ENCODE measurements around the gene AK1.

AK1 gene

GRCh38 chr9:127832248-127832647 is 45.2 kb downstream of the AK1 start:
- Histone ChIP-seq H3K27me3 (ENCODE audit: insufficient read depth, low read length) (peaks cover 5% of the 10 kb centered on the region; the same call in 1 of the 2 replicates), H3F3A (ENCODE audit: insufficient read depth, low read length) (no peaks in the 10 kb centered on the region; the same call in 1 of the 2 replicates), H3K4me1 (ENCODE audit: insufficient read depth, low read length, severe bottlenecking) (peaks cover 4% of the 10 kb centered on the region), H3K9me2 (ENCODE audit: low read depth, low read length) (no peaks in the 10 kb centered on the region), H3K79me2 (ENCODE audit: insufficient read depth, low read length) (no peaks in the 10 kb centered on the region), H4K20me1 (ENCODE audit: insufficient read depth, low read length) (no peaks in the 10 kb centered on the region), H2AFZ (ENCODE audit: low read length) (no peak overlapping the region), H3K9ac (ENCODE audit: low read length) (no peak overlapping the region), H3K9me3 (ENCODE audit: low read length) (no peaks in the 10 kb centered on the region), H3K4me2 (ENCODE audit: low read length) (no peak overlapping the region), H3K27ac (ENCODE audit: low read depth, low read length, poor library complexity, severe bottlenecking) (no peak overlapping the region), H3K36me3 (ENCODE audit: insufficient read depth, low read length) (no peaks in the 10 kb centered on the region), H3K4me3 (ENCODE audit: low read depth, low read length, poor library complexity, severe bottlenecking) (no peak overlapping the region)
- TF ChIP-seq EZH2 (IDR thresholded peaks at IDR 0.05; ENCODE audit: borderline replicate concordance, low read length) (no peak), CTCF (IDR thresholded peaks at IDR 0.05; ENCODE audit: low read length) (no peak)

- no peaks in the 10 kb centered on the region for H3K9me2 ChIP-seq (ENCODE audit: low read depth, low read length)
- H3K27me3 ChIP-seq (ENCODE audit: insufficient read depth, low read length): no peaks in the 10 kb centered on the region
- TF ChIP-seq CTCF (IDR thresholded peaks at IDR 0.05; ENCODE audit: low read length): no peak
- TF ChIP-seq EZH2 (IDR thresholded peaks at IDR 0.05; ENCODE audit: borderline replicate concordance, low read length): no peak
- no peaks in the 10 kb centered on the region for H3K9me3 ChIP-seq (ENCODE audit: low read length)
- no peaks in the 10 kb centered on the region for H3K4me1 ChIP-seq (ENCODE audit: insufficient read depth, low read length, severe bottlenecking)
- no peaks in the 10 kb centered on the region for H3K79me2 ChIP-seq (ENCODE audit: insufficient read depth, low read length)
- H3K4me2 ChIP-seq (ENCODE audit: low read length): no peak overlapping the region
- no peak overlapping the region for H3K9ac ChIP-seq (ENCODE audit: low read length)
- H3K27ac ChIP-seq (ENCODE audit: low read depth, low read length, poor library complexity, severe bottlenecking): no peak overlapping the region
- no peak overlapping the region for H3K4me3 ChIP-seq (ENCODE audit: low read depth, low read length, poor library complexity, severe bottlenecking)
- no peaks in the 10 kb centered on the region; the same call in 1 of the 2 replicates for H3F3A ChIP-seq (ENCODE audit: insufficient read depth, low read length)
- no peaks in the 10 kb centered on the region for H4K20me1 ChIP-seq (ENCODE audit: insufficient read depth, low read length)
- H3K36me3 ChIP-seq (ENCODE audit: insufficient read depth, low read length): no peaks in the 10 kb centered on the region
- H2AFZ ChIP-seq (ENCODE audit: low read length): no peak overlapping the region
These were observed 48.1 kb downstream of the AK1 start for GRCh38 chr9:127829205-127829906.

- Histone ChIP-seq H3K4me1 (ENCODE audit: insufficient read depth, low read length, severe bottlenecking) (no peaks in the 10 kb centered on the region), H3K9ac (ENCODE audit: low read length) (no peak overlapping the region), H3K9me3 (ENCODE audit: low read length) (no peaks in the 10 kb centered on the region), H3K36me3 (ENCODE audit: insufficient read depth, low read length) (no peaks in the 10 kb centered on the region), H3K79me2 (ENCODE audit: insufficient read depth, low read length) (no peaks in the 10 kb centered on the region), H3K4me2 (ENCODE audit: low read length) (no peak overlapping the region), H3F3A (ENCODE audit: insufficient read depth, low read length) (no peaks in the 10 kb centered on the region), H3K4me3 (ENCODE audit: low read depth, low read length, poor library complexity, severe bottlenecking) (no peak overlapping the region), H2AFZ (ENCODE audit: low read length) (no peak overlapping the region), H3K27me3 (ENCODE audit: insufficient read depth, low read length) (no peaks in the 10 kb centered on the region), H4K20me1 (ENCODE audit: insufficient read depth, low read length) (no peaks in the 10 kb centered on the region), H3K27ac (ENCODE audit: low read depth, low read length, poor library complexity, severe bottlenecking) (no peak overlapping the region), H3K9me2 (ENCODE audit: low read depth, low read length) (no peaks in the 10 kb centered on the region)
- no peak for TF ChIP-seq CTCF (IDR thresholded peaks at IDR 0.05; ENCODE audit: low read length)
- TF ChIP-seq EZH2 (IDR thresholded peaks at IDR 0.05; ENCODE audit: borderline replicate concordance, low read length): no peak
These were observed 49.0 kb downstream of the AK1 start for GRCh38 chr9:127828262-127829031.

Data from OCI-LY1 (cell line).